ENCODE results near the gene PLEKHF1.

PLEKHF1 gene

DNA sequence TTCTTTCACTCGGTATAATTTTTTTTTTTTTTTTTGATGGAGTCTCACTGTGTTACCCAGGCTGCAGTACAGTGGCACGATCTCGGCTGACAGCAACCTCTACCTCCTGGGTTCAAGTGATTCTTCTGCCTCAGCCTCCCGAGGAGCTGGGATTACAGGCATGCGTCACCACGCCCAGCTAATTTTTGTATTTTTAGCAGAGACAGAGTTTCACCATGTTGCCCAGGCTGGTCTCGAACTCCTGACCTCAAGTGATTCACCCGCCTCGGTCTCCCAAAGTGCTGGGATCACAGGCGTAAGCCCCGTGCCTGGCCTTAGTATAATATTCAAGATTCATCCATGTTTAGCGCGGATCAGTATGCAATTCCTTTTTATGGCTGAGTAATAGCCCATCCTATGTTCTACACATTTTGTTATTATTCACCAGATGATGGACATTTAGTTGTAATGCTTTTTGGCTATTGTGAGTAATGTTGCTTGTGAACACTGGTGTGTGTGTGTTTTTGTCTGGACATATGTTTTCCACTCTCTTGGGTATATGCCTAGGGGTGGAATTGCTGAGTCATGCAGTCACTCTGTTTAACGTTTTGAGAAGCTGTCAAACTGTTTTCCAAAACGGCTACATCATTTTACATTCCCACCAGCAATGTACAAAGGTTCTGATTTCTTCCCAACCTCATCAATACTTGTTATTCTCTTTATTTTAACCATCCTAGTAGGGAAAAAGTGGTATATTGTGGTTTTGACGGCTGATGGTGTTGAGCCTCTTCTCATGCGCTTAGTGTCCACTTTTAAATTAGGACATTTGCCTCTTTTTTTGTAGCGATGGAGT is 22.9 kb downstream of the PLEKHF1 start:
- Histone ChIP-seq H3K27me3 (ENCODE audit: insufficient read depth, low read length) (no peaks in the 10 kb centered on the region), H2BK12ac (ENCODE audit: low read length) (no peak overlapping the region), H4K12ac (ENCODE audit: low read depth, low read length) (no peak overlapping the region), H3K14ac (ENCODE audit: low read length) (no peak overlapping the region), H3K4me1 (ENCODE audit: control insufficient read depth in 1 of 2, insufficient read depth in 2 of 2, low read length in 2 of 2) (no peaks in the 10 kb centered on the region), H4K91ac (ENCODE audit: low read depth, low read length) (peak overlapping the region; percentile 21), H2BK5ac (ENCODE audit: low read depth, low read length, poor library complexity) (no peak overlapping the region), H3K4ac (ENCODE audit: low read depth, low read length) (no peak overlapping the region), H4K8ac (ENCODE audit: low read depth, low read length) (no peak overlapping the region), H3K79me2 (ENCODE audit: control insufficient read depth, insufficient read depth, low read length, poor library complexity) (no peaks in the 10 kb centered on the region), H3K9ac (ENCODE audit: low read length) (no peak overlapping the region), H2BK120ac (ENCODE audit: insufficient read depth, low read length, poor library complexity) (peak overlapping the region; percentile 14), H3K36me3 (ENCODE audit: control insufficient read depth in 1 of 2, insufficient read depth in 2 of 2, low read length in 2 of 2) (no peaks in the 10 kb centered on the region), H3K27ac (ENCODE audit: low read depth, low read length) (no peak overlapping the region), H3K18ac (ENCODE audit: low read length) (no peak overlapping the region), H3K79me1 (ENCODE audit: low read length) (no peaks in the 10 kb centered on the region), H3K4me3 (ENCODE audit: low read depth, low read length) (no peak overlapping the region), H2AFZ (ENCODE audit: insufficient read depth, low read length, poor library complexity) (no peak overlapping the region), H3K9me3 (ENCODE audit: insufficient read depth, low read depth, low read length) (peaks cover 4% of the 10 kb centered on the region), H3K23ac (ENCODE audit: low read length) (no peak overlapping the region), H3K4me2 (ENCODE audit: low read length) (no peak overlapping the region), H2AK5ac (ENCODE audit: low read length) (no peak overlapping the region)
- no CpG with 5 or more reads among the region's 18 CpGs for WGBS (ENCODE audit: extremely low coverage, insufficient coverage, insufficient read length)
- peak in 1 of 2 donors; percentile 22 for DNase-seq

DNA sequence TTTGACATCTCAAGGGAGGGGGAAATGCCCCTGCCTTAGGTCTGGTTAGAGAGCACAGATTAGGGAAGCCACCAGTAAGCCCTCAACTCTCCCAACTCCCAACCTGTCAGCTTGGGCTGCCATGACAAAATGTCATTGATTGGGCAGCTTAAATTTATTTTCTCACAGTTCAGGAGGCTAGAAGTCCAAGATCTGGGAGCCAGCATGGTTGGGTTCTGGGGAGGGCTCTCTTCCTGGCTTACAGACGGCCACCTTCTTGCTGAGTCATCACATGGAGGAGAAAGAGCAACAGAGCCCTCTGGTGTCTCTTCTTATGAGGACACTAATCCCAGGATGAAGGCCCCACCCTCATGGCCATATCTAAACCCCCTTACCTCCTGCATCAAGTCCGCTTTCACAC is 25.6 kb downstream of the PLEKHF1 start:
- Histone ChIP-seq H2AK5ac (ENCODE audit: low read length) (no peak overlapping the region), H3K27me3 (ENCODE audit: insufficient read depth, low read length) (no peaks in the 10 kb centered on the region), H3K79me1 (ENCODE audit: low read length) (no peaks in the 10 kb centered on the region), H3K36me3 (ENCODE audit: control insufficient read depth in 1 of 2, insufficient read depth in 2 of 2, low read length in 2 of 2) (no peaks in the 10 kb centered on the region), H3K4me2 (ENCODE audit: low read length) (no peak overlapping the region), H4K91ac (ENCODE audit: low read depth, low read length) (peak overlapping the region; percentile 75), H3K23ac (ENCODE audit: low read length) (no peak overlapping the region), H3K4me3 (ENCODE audit: low read depth, low read length) (no peak overlapping the region), H2BK120ac (ENCODE audit: insufficient read depth, low read length, poor library complexity) (no peak overlapping the region), H3K4me1 (ENCODE audit: control insufficient read depth in 1 of 2, insufficient read depth in 2 of 2, low read length in 2 of 2) (no peaks in the 10 kb centered on the region), H2BK5ac (ENCODE audit: low read depth, low read length, poor library complexity) (no peak overlapping the region), H2BK12ac (ENCODE audit: low read length) (no peak overlapping the region), H3K27ac (ENCODE audit: low read depth, low read length) (no peak overlapping the region), H4K8ac (ENCODE audit: low read depth, low read length) (peak overlapping the region; percentile 54), H2AFZ (ENCODE audit: insufficient read depth, low read length, poor library complexity) (no peak overlapping the region), H4K12ac (ENCODE audit: low read depth, low read length) (no peak overlapping the region), H3K79me2 (ENCODE audit: control insufficient read depth, insufficient read depth, low read length, poor library complexity) (no peaks in the 10 kb centered on the region), H3K14ac (ENCODE audit: low read length) (no peak overlapping the region), H3K9ac (ENCODE audit: low read length) (no peak overlapping the region), H3K9me3 (ENCODE audit: insufficient read depth, low read depth, low read length) (peaks cover 5% of the 10 kb centered on the region), H3K18ac (ENCODE audit: low read length) (no peak overlapping the region), H3K4ac (ENCODE audit: low read depth, low read length) (no peak overlapping the region)
- peak; percentile 25 to 63 for DNase-seq
- no CpG with 5 or more reads among the region's 2 CpGs for WGBS (ENCODE audit: extremely low coverage, insufficient coverage, insufficient read length)

DNA sequence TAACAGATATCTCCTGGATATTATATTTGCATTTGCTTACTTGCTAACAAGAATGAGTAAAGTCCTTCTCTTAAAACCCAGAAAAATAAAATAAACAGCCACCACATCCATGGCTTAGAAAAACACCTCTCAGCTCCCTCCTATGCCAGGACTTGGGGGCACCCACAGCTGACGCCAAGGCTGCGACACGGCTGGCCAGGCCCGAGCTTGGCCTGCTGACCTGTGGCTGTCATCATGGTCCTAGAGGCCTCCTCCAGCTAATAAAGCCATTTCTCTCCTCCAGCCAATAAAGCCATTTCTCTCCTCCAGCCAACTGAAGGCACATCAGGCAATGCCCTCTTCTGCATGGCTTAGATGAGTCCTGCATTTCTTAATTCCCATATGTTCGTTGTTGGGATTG is 28.9 kb downstream of the PLEKHF1 start:
- Histone ChIP-seq H3K4me1 (ENCODE audit: control insufficient read depth in 1 of 2, insufficient read depth in 2 of 2, low read length in 2 of 2) (no peaks in the 10 kb centered on the region), H4K12ac (ENCODE audit: low read depth, low read length) (no peak overlapping the region), H3K36me3 (ENCODE audit: control insufficient read depth in 1 of 2, insufficient read depth in 2 of 2, low read length in 2 of 2) (no peaks in the 10 kb centered on the region), H4K91ac (ENCODE audit: low read depth, low read length) (no peak overlapping the region), H3K9me3 (ENCODE audit: insufficient read depth, low read depth, low read length) (peaks cover 10% of the 10 kb centered on the region), H3K27ac (ENCODE audit: low read depth, low read length) (no peak overlapping the region), H3K18ac (ENCODE audit: low read length) (no peak overlapping the region), H3K4ac (ENCODE audit: low read depth, low read length) (no peak overlapping the region), H3K9ac (ENCODE audit: low read length) (no peak overlapping the region), H3K4me2 (ENCODE audit: low read length) (no peak overlapping the region), H3K79me2 (ENCODE audit: control insufficient read depth, insufficient read depth, low read length, poor library complexity) (no peaks in the 10 kb centered on the region), H4K8ac (ENCODE audit: low read depth, low read length) (no peak overlapping the region), H2BK12ac (ENCODE audit: low read length) (no peak overlapping the region), H3K27me3 (ENCODE audit: insufficient read depth, low read length) (no peaks in the 10 kb centered on the region), H3K4me3 (ENCODE audit: low read depth, low read length) (no peak overlapping the region), H3K14ac (ENCODE audit: low read length) (no peak overlapping the region), H3K79me1 (ENCODE audit: low read length) (no peaks in the 10 kb centered on the region), H2BK120ac (ENCODE audit: insufficient read depth, low read length, poor library complexity) (no peak overlapping the region), H2BK5ac (ENCODE audit: low read depth, low read length, poor library complexity) (no peak overlapping the region), H3K23ac (ENCODE audit: low read length) (no peak overlapping the region), H2AFZ (ENCODE audit: insufficient read depth, low read length, poor library complexity) (no peak overlapping the region), H2AK5ac (ENCODE audit: low read length) (no peak overlapping the region)
- no CpG with 5 or more reads among the region's 5 CpGs for WGBS (ENCODE audit: extremely low coverage, insufficient coverage, insufficient read length)
- no peak for DNase-seq

DNA sequence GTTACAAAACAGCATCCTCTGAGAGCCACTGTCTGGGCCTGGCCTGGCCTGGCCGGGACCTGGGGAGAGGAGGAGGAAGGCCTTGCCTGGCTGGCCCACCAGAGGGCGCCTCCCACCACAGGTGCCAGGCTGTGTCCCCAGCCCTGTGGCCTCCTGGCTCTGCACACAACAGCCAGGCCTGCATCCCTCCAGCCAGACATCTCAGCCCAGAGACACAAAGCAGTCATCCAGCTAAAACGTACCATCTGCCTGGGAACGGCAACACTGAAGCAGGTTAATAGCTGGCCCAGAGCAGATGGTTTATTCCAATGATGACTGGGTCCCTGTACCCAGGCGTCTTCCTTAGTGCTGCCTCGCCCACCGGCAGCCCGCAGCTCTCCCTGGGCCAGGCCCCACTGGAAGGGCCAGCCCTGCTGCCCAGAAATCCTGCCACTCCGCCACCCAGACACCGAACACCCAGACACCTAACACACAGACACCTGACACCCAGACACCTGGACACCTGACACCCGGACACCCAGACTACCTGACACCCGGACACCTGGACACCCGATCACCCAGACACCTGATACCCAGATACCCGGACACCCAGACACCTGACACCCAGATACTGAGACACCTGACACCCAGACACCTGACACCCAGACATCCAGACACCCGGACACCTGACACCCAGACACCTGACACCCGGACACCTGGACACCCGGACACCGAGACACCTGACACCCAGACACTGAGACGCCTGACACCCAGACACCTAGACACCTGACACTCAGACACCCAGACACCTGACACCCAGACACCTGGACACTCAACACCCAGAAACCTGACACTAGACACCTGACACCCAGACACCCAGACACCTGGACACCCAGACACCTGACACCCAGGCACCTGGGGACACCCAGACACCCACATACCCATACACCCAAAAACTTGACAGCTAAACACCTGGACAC is 29.7 kb downstream of the PLEKHF1 start:
- H2BK12ac ChIP-seq (ENCODE audit: low read length): no peak overlapping the region
- H2AFZ ChIP-seq (ENCODE audit: insufficient read depth, low read length, poor library complexity): no peak overlapping the region
- H2BK120ac ChIP-seq (ENCODE audit: insufficient read depth, low read length, poor library complexity): no peak overlapping the region
- no peaks in the 10 kb centered on the region for H3K36me3 ChIP-seq (ENCODE audit: control insufficient read depth in 1 of 2, insufficient read depth in 2 of 2, low read length in 2 of 2)
- H2AK5ac ChIP-seq (ENCODE audit: low read length): no peak overlapping the region
- H3K18ac ChIP-seq (ENCODE audit: low read length): no peak overlapping the region
- H3K4me3 ChIP-seq (ENCODE audit: low read depth, low read length): no peak overlapping the region
- no peak overlapping the region for H4K12ac ChIP-seq (ENCODE audit: low read depth, low read length)
- H3K23ac ChIP-seq (ENCODE audit: low read length): no peak overlapping the region
- peaks cover 10% of the 10 kb centered on the region for H3K9me3 ChIP-seq (ENCODE audit: insufficient read depth, low read depth, low read length)
- H3K14ac ChIP-seq (ENCODE audit: low read length): no peak overlapping the region
- H3K27ac ChIP-seq (ENCODE audit: low read depth, low read length): no peak overlapping the region
- H3K4me1 ChIP-seq (ENCODE audit: control insufficient read depth in 1 of 2, insufficient read depth in 2 of 2, low read length in 2 of 2): no peaks in the 10 kb centered on the region
- no CpG with 5 or more reads among the region's 19 CpGs for WGBS (ENCODE audit: extremely low coverage, insufficient coverage, insufficient read length)
- no peak overlapping the region for H3K9ac ChIP-seq (ENCODE audit: low read length)
- no peak overlapping the region for H4K91ac ChIP-seq (ENCODE audit: low read depth, low read length)
- no peak overlapping the region for H3K4me2 ChIP-seq (ENCODE audit: low read length)
- H3K27me3 ChIP-seq (ENCODE audit: insufficient read depth, low read length): no peaks in the 10 kb centered on the region
- H3K4ac ChIP-seq (ENCODE audit: low read depth, low read length): no peak overlapping the region
- DNase-seq: peak; percentile 78 to 81
- no peak overlapping the region for H4K8ac ChIP-seq (ENCODE audit: low read depth, low read length)
- H3K79me2 ChIP-seq (ENCODE audit: control insufficient read depth, insufficient read depth, low read length, poor library complexity): no peaks in the 10 kb centered on the region
- no peak overlapping the region for H2BK5ac ChIP-seq (ENCODE audit: low read depth, low read length, poor library complexity)
- H3K79me1 ChIP-seq (ENCODE audit: low read length): no peaks in the 10 kb centered on the region

Measured in trophoblast cell (in vitro differentiated cells and primary cell).